22Rv1 (cell line): Measurements from ENCODE around the gene DTD1.

Experiments used
- ZFX ChIP-seq: fragments of 450-650 bp; IDR thresholded peaks from 2 replicates; pipeline ENCODE4 v1.6.1; 2017; ENCODE audit warnings: antibody characterized with exemption, borderline replicate concordance
- TF ChIP-seq, protein P1 (sequence below): fragments of 450-650 bp; IDR thresholded peaks from 2 replicates; pipeline ENCODE4 v1.5.1; 2017; ENCODE audit warnings: mild to moderate bottlenecking

DNA sequence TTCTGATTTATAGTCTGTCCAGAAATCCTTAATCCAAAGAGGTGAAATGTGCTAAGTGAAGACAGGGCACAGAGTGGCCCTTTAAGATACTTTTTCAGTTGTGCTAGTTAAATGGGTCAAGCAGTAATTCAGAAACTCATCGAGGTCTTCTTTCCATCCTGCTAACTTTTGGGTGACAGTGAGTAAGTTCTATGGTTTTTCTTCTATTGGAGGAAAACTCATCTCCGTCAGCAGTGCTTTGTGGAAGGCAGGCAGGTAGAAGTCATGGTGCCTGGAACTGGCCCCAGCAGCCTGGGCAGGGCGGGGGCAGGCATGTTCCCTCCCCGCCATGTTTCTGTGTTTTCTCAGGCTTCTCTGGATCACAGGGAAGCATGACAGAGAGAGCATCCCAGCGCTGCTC is 159.2 kb downstream of the DTD1 start:
- TF ChIP-seq, protein P1, sequence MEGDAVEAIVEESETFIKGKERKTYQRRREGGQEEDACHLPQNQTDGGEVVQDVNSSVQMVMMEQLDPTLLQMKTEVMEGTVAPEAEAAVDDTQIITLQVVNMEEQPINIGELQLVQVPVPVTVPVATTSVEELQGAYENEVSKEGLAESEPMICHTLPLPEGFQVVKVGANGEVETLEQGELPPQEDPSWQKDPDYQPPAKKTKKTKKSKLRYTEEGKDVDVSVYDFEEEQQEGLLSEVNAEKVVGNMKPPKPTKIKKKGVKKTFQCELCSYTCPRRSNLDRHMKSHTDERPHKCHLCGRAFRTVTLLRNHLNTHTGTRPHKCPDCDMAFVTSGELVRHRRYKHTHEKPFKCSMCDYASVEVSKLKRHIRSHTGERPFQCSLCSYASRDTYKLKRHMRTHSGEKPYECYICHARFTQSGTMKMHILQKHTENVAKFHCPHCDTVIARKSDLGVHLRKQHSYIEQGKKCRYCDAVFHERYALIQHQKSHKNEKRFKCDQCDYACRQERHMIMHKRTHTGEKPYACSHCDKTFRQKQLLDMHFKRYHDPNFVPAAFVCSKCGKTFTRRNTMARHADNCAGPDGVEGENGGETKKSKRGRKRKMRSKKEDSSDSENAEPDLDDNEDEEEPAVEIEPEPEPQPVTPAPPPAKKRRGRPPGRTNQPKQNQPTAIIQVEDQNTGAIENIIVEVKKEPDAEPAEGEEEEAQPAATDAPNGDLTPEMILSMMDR, result no peak
- no peak for TF ChIP-seq ZFX
